Panc1 (cell line): ENCODE results near the gene ATP10D.

Experiments
- CTCF ChIP-seq: fragments of 450-650 bp; IDR thresholded peaks from 2 replicates; pipeline ENCODE4 v1.5.1; 2017; ENCODE audit warnings: mild to moderate bottlenecking
- POLR2AphosphoS5 ChIP-seq: IDR thresholded peaks from 2 replicates; pipeline ENCODE4 v1.6.1; 2012; ENCODE audit warnings: mild to moderate bottlenecking, low read depth, low read length, moderate library complexity
- REST ChIP-seq, 2 experiments: IDR thresholded peaks; 2 replicates each; pipeline ENCODE4 v1.6.1; 2011 to 2012; ENCODE audit warnings: low read depth in 2 of 2, control low read depth in 1 of 2, low read length in 1 of 2, mild to moderate bottlenecking in 1 of 2, moderate library complexity in 1 of 2; ENCODE audit not compliant: insufficient read depth in 1 of 2
- SIN3A ChIP-seq: IDR thresholded peaks from 2 replicates; pipeline ENCODE4 v1.6.1; 2012; ENCODE audit warnings: low read depth, mild to moderate bottlenecking, low read length, moderate library complexity, borderline replicate concordance; ENCODE audit not compliant: insufficient read depth

GRCh38 chr4:47579235-47579634, 94.2 kb downstream of the ATP10D start:
- TF ChIP-seq CTCF (no peak), SIN3A (no peak), POLR2AphosphoS5 (no peak), REST (IDR thresholded peaks at IDR 0.05; ENCODE audit: insufficient read depth in 1 of 2, low read depth in 2 of 2, low read length in 1 of 2) (no peak)
